Measurements from ENCODE around the gene EOLA1.
"Not testable (repeated sequence)": the region's sequence is repeated elsewhere in the genome, so short reads cannot be mapped to it uniquely, and the experiment has no call there.

EOLA1 gene

GRCh38 chrX:149505671-149506070 is 35.1 kb upstream of the EOLA1 start:
- H3K9ac ChIP-seq (ENCODE audit: low read depth, low read length) = no peak overlapping the region; the same call in 1 of the 2 replicates
- H3K36me3 ChIP-seq (ENCODE audit: insufficient read depth, low read length) = 0 out of 2 replicates have a peak, but pooled peaks cover 2% of the 10 kb centered on the region
- no peaks in the 10 kb centered on the region for H3K9me3 ChIP-seq (ENCODE audit: control insufficient read depth, insufficient read depth, low read length)
- peaks cover 21% of the 10 kb centered on the region for H3K4me1 ChIP-seq (ENCODE audit: insufficient read depth, low read length)

GRCh38 chrX:149506349-149506748 is 34.5 kb upstream of the EOLA1 start:
- H3K9me3 ChIP-seq (ENCODE audit: control insufficient read depth, insufficient read depth, low read length) = no peaks in the 10 kb centered on the region
- peaks cover 27% of the 10 kb centered on the region for H3K4me1 ChIP-seq (ENCODE audit: insufficient read depth, low read length)
- no peaks in the 10 kb centered on the region for H3K36me3 ChIP-seq (ENCODE audit: insufficient read depth, low read length)
- H3K9ac ChIP-seq (ENCODE audit: low read depth, low read length) = no peak overlapping the region

GRCh38 chrX:149508467-149508866 is 32.3 kb upstream of the EOLA1 start:
- Histone ChIP-seq H3K36me3 (ENCODE audit: insufficient read depth, low read length) (no peaks in the 10 kb centered on the region), H3K9ac (ENCODE audit: low read depth, low read length) (no peak overlapping the region), H3K4me1 (ENCODE audit: insufficient read depth, low read length) (peaks cover 35% of the 10 kb centered on the region), H3K9me3 (ENCODE audit: control insufficient read depth, insufficient read depth, low read length) (no peaks in the 10 kb centered on the region)

GRCh38 chrX:149510386-149510785 is 30.4 kb upstream of the EOLA1 start:
- Histone ChIP-seq H3K36me3 (ENCODE audit: insufficient read depth, low read length) (no peaks in the 10 kb centered on the region), H3K9ac (ENCODE audit: low read depth, low read length) (no peak overlapping the region), H3K4me1 (ENCODE audit: insufficient read depth, low read length) (peaks cover 32% of the 10 kb centered on the region), H3K9me3 (ENCODE audit: control insufficient read depth, insufficient read depth, low read length) (no peaks in the 10 kb centered on the region)

GRCh38 chrX:149511081-149511480 is 29.7 kb upstream of the EOLA1 start:
- Histone ChIP-seq H3K9ac (ENCODE audit: low read depth, low read length) (no peak overlapping the region), H3K9me3 (ENCODE audit: control insufficient read depth, insufficient read depth, low read length) (no peaks in the 10 kb centered on the region), H3K36me3 (ENCODE audit: insufficient read depth, low read length) (no peaks in the 10 kb centered on the region), H3K4me1 (ENCODE audit: insufficient read depth, low read length) (peaks cover 25% of the 10 kb centered on the region)

- Histone ChIP-seq H3K36me3 (ENCODE audit: insufficient read depth, low read length) (no peaks in the 10 kb centered on the region), H3K9ac (ENCODE audit: low read depth, low read length) (no peak overlapping the region), H3K9me3 (ENCODE audit: control insufficient read depth, insufficient read depth, low read length) (no peaks in the 10 kb centered on the region), H3K4me1 (ENCODE audit: insufficient read depth, low read length) (peaks cover 21% of the 10 kb centered on the region)
These were observed 28.5 kb upstream of the EOLA1 start for GRCh38 chrX:149512225-149512885.

GRCh38 chrX:149513825-149514428 is 26.9 kb upstream of the EOLA1 start:
- Histone ChIP-seq H3K9ac (ENCODE audit: low read depth, low read length) (no peak overlapping the region), H3K36me3 (ENCODE audit: insufficient read depth, low read length) (no peaks in the 10 kb centered on the region), H3K4me1 (ENCODE audit: insufficient read depth, low read length) (peaks cover 21% of the 10 kb centered on the region), H3K9me3 (ENCODE audit: control insufficient read depth, insufficient read depth, low read length) (no peaks in the 10 kb centered on the region)

GRCh38 chrX:149515954-149516602 is 24.7 kb upstream of the EOLA1 start:
- Histone ChIP-seq H3K36me3 (ENCODE audit: insufficient read depth, low read length) (no peaks in the 10 kb centered on the region), H3K9ac (ENCODE audit: low read depth, low read length) (no peak overlapping the region), H3K4me1 (ENCODE audit: insufficient read depth, low read length) (peaks cover 11% of the 10 kb centered on the region), H3K9me3 (ENCODE audit: control insufficient read depth, insufficient read depth, low read length) (no peaks in the 10 kb centered on the region)

- H3K9me3 ChIP-seq (ENCODE audit: control insufficient read depth, insufficient read depth, low read length) = no peaks in the 10 kb centered on the region
- peaks cover 5% of the 10 kb centered on the region for H3K4me1 ChIP-seq (ENCODE audit: insufficient read depth, low read length)
- no peak overlapping the region for H3K9ac ChIP-seq (ENCODE audit: low read depth, low read length)
- H3K36me3 ChIP-seq (ENCODE audit: insufficient read depth, low read length) = no peaks in the 10 kb centered on the region
These were observed 24.2 kb upstream of the EOLA1 start for GRCh38 chrX:149516604-149517003.

GRCh38 chrX:149517308-149517707 is 23.5 kb upstream of the EOLA1 start:
- Histone ChIP-seq H3K4me1 (ENCODE audit: insufficient read depth, low read length) (no peaks in the 10 kb centered on the region), H3K9me3 (ENCODE audit: control insufficient read depth, insufficient read depth, low read length) (no peaks in the 10 kb centered on the region), H3K9ac (ENCODE audit: low read depth, low read length) (no peak overlapping the region), H3K36me3 (ENCODE audit: insufficient read depth, low read length) (no peaks in the 10 kb centered on the region)

- H3K9ac ChIP-seq (ENCODE audit: low read depth, low read length) = no peak overlapping the region
- H3K9me3 ChIP-seq (ENCODE audit: control insufficient read depth, insufficient read depth, low read length) = no peaks in the 10 kb centered on the region
- no peaks in the 10 kb centered on the region for H3K36me3 ChIP-seq (ENCODE audit: insufficient read depth, low read length)
- H3K4me1 ChIP-seq (ENCODE audit: insufficient read depth, low read length) = peaks cover 3% of the 10 kb centered on the region; the same call in 1 of the 2 replicates
These were observed 22.6 kb upstream of the EOLA1 start for GRCh38 chrX:149518236-149518635.

GRCh38 chrX:149520636-149521277 is 20.1 kb upstream of the EOLA1 start:
- not testable (repeated sequence) for H3K4me1 ChIP-seq (ENCODE audit: insufficient read depth, low read length); H3K9ac ChIP-seq (ENCODE audit: low read depth, low read length); H3K36me3 ChIP-seq (ENCODE audit: insufficient read depth, low read length); H3K9me3 ChIP-seq (ENCODE audit: control insufficient read depth, insufficient read depth, low read length)

GRCh38 chrX:149521438-149521837 is 19.4 kb upstream of the EOLA1 start:
- Histone ChIP-seq H3K9ac (ENCODE audit: low read depth, low read length) (no peak overlapping the region), H3K36me3 (ENCODE audit: insufficient read depth, low read length) (no peaks in the 10 kb centered on the region), H3K9me3 (ENCODE audit: control insufficient read depth, insufficient read depth, low read length) (no peaks in the 10 kb centered on the region), H3K4me1 (ENCODE audit: insufficient read depth, low read length) (peaks cover 8% of the 10 kb centered on the region; the same call in 1 of the 2 replicates)

- H3K36me3 ChIP-seq (ENCODE audit: insufficient read depth, low read length) = no peaks in the 10 kb centered on the region
- H3K9ac ChIP-seq (ENCODE audit: low read depth, low read length) = no peak overlapping the region
- peaks cover 8% of the 10 kb centered on the region; the same call in 1 of the 2 replicates for H3K4me1 ChIP-seq (ENCODE audit: insufficient read depth, low read length)
- H3K9me3 ChIP-seq (ENCODE audit: control insufficient read depth, insufficient read depth, low read length) = no peaks in the 10 kb centered on the region
These were observed 17.9 kb upstream of the EOLA1 start for GRCh38 chrX:149522916-149523315.

All from ES-I3 (cell line).